CD4-positive, alpha-beta T cell treated with Interleukin-6 at 100 ng/mL for 8 hours (primary cell): ENCODE results near the gene ROBO2.

Experiments used
- DNase-seq: peaks from one replicate; pipeline ENCODE4 v3.0.0-alpha.2; 2020; ENCODE audit warnings: mixed read lengths, low spot score

The ROBO2 gene

GRCh38 chr3:77256584-77257503 is 216.9 kb downstream of the ROBO2 start:
- DNase-seq: no peak

- DNase-seq: no peak
Measured at GRCh38 chr3:77259694-77260093, 219.8 kb downstream of the ROBO2 start.

- DNase-seq: no peak
Measured at GRCh38 chr3:77262361-77262760, 222.5 kb downstream of the ROBO2 start.

- no peak for DNase-seq
Measured at GRCh38 chr3:77267589-77267988, 227.7 kb downstream of the ROBO2 start.

GRCh38 chr3:77271306-77271705 is 231.4 kb downstream of the ROBO2 start:
- no peak for DNase-seq

GRCh38 chr3:77271711-77272110 is 231.8 kb downstream of the ROBO2 start:
- DNase-seq: no peak

- DNase-seq: no peak
Measured at GRCh38 chr3:77279276-77279675, 239.4 kb downstream of the ROBO2 start.

GRCh38 chr3:77281721-77282120 is 241.8 kb downstream of the ROBO2 start:
- DNase-seq: no peak

- DNase-seq: no peak
Measured at GRCh38 chr3:77283108-77283507, 243.2 kb downstream of the ROBO2 start.

GRCh38 chr3:77288348-77288747 is 248.4 kb downstream of the ROBO2 start:
- no peak for DNase-seq

GRCh38 chr3:77296527-77296926 is 256.6 kb downstream of the ROBO2 start:
- no peak for DNase-seq

GRCh38 chr3:77298417-77298816 is 258.5 kb downstream of the ROBO2 start:
- DNase-seq: no peak

GRCh38 chr3:77303955-77304699 is 264.2 kb downstream of the ROBO2 start:
- DNase-seq: no peak

GRCh38 chr3:77304700-77305021 is 264.8 kb downstream of the ROBO2 start:
- DNase-seq: no peak

- DNase-seq: no peak
Measured at GRCh38 chr3:77309460-77309859, 269.6 kb downstream of the ROBO2 start.

GRCh38 chr3:77313843-77314242 is 273.9 kb downstream of the ROBO2 start:
- no peak for DNase-seq

- DNase-seq: no peak
Measured at GRCh38 chr3:77319711-77320110, 279.8 kb downstream of the ROBO2 start.

GRCh38 chr3:77320514-77320913 is 280.6 kb downstream of the ROBO2 start:
- DNase-seq: no peak

- no peak for DNase-seq
Measured at GRCh38 chr3:77321646-77322045, 281.7 kb downstream of the ROBO2 start.

- no peak for DNase-seq
Measured at GRCh38 chr3:77323626-77324025, 283.7 kb downstream of the ROBO2 start.

GRCh38 chr3:77324105-77324504 is 284.2 kb downstream of the ROBO2 start:
- no peak for DNase-seq

GRCh38 chr3:77325280-77325679 is 285.4 kb downstream of the ROBO2 start:
- no peak for DNase-seq

GRCh38 chr3:77325702-77326101 is 285.8 kb downstream of the ROBO2 start:
- no peak for DNase-seq
